Loucy (cell line): ENCODE results near the gene ZCCHC10.
"Not testable (repeated sequence)": the region's sequence is repeated elsewhere in the genome, so short reads cannot be mapped to it uniquely, and the experiment has no call there.

Source experiments
- H2AFZ ChIP-seq: fragments of 200-600 bp; sonication (generic); 2 replicates; pipeline ENCODE4 v1.6.0; 2016; ENCODE audit warnings: antibody characterized with exemption, mild to moderate bottlenecking, low read length, moderate library complexity
- H3F3A ChIP-seq: fragments of 200-600 bp; 2 replicates; pipeline ENCODE4 v1.6.0; 2016; ENCODE audit warnings: antibody characterized with exemption, low read depth, mild to moderate bottlenecking
- H3K27me3 ChIP-seq: fragments of 200-600 bp; sonication (generic); 2 replicates; pipeline ENCODE4 v1.6.1; 2014; ENCODE audit warnings: low read length, mild to moderate bottlenecking; ENCODE audit not compliant: insufficient read depth, poor library complexity, severe bottlenecking
- H3K36me3 ChIP-seq: fragments of 200-600 bp; sonication (generic); 2 replicates; pipeline ENCODE4 v1.6.1; 2016; ENCODE audit warnings: low read length; ENCODE audit not compliant: insufficient read depth
- H3K4me1 ChIP-seq: fragments of 200-600 bp; sonication (generic); 2 replicates; pipeline ENCODE4 v1.5.1; 2014; ENCODE audit warnings: low read length, mild to moderate bottlenecking; ENCODE audit not compliant: insufficient read depth, poor library complexity, severe bottlenecking
- H3K4me2 ChIP-seq: fragments of 200-600 bp; sonication (generic); 2 replicates; pipeline ENCODE4 v1.6.0; 2014; ENCODE audit warnings: antibody characterized with exemption, low read length, low read depth, mild to moderate bottlenecking; ENCODE audit not compliant: poor library complexity, severe bottlenecking
- H3K4me3 ChIP-seq: fragments of 200-600 bp; sonication (generic); 2 replicates; pipeline ENCODE4 v1.5.1; 2014; ENCODE audit warnings: low read length, mild to moderate bottlenecking, mixed read lengths; ENCODE audit not compliant: poor library complexity, severe bottlenecking
- H3K79me2 ChIP-seq: fragments of 200-600 bp; sonication (generic); 2 replicates; pipeline ENCODE4 v1.6.1; 2014; ENCODE audit warnings: low read length; ENCODE audit not compliant: insufficient read depth
- H3K9ac ChIP-seq: fragments of 200-600 bp; sonication (generic); 2 replicates; pipeline ENCODE4 v1.6.0; 2014; ENCODE audit warnings: mild to moderate bottlenecking, low read depth, low read length, moderate library complexity; ENCODE audit not compliant: poor library complexity, severe bottlenecking
- H3K9me2 ChIP-seq: fragments of 200-600 bp; sonication (generic); replicated peaks from 2 replicates; pipeline ENCODE4 v1.6.1; 2016; ENCODE audit warnings: low read depth, low read length, mixed read lengths
- H3K9me3 ChIP-seq: fragments of 200-600 bp; sonication (generic); 2 replicates; pipeline ENCODE4 v1.6.1; 2014; ENCODE audit warnings: mild to moderate bottlenecking, antibody characterized with exemption, low read length, low read depth; ENCODE audit not compliant: insufficient read depth
- H4K20me1 ChIP-seq: fragments of 200-600 bp; sonication (generic); 2 replicates; pipeline ENCODE4 v1.6.0; 2014; ENCODE audit warnings: antibody characterized with exemption, low read length, mild to moderate bottlenecking; ENCODE audit not compliant: insufficient read depth, poor library complexity, severe bottlenecking
- CTCF ChIP-seq: fragments of 200-600 bp; sonication (generic); conservative IDR thresholded peaks from 2 replicates; pipeline ENCODE4 v1.5.1; 2014; ENCODE audit warnings: mild to moderate bottlenecking, antibody characterized with exemption, low read length
- EZH2phosphoT487 ChIP-seq: fragments of 200-600 bp; IDR thresholded peaks from 2 replicates; pipeline ENCODE4 v1.6.1; 2018; ENCODE audit warnings: antibody characterized with exemption, mild to moderate bottlenecking, moderate library complexity, borderline replicate concordance

The ZCCHC10 gene

GRCh38 chr5:132963171-132964104 is 62.9 kb downstream of the ZCCHC10 start, which contains the start of gene AFF4:
TSS of gene AFF4 (minus strand) at chr5:132963634. CDS start at chr5:132937189, 26,445 bp downstream.
- H2AFZ ChIP-seq: peak within 1 kb of the TSS; percentile 91
- TF ChIP-seq EZH2phosphoT487: no peak
- no peak for TF ChIP-seq CTCF
- no peaks in the 10 kb centered on the region for H3F3A ChIP-seq
- H3K9me2 ChIP-seq: no peaks in the 10 kb centered on the region
- peak within 1 kb of the TSS; percentile 90 for H3K9ac ChIP-seq
- H3K36me3 ChIP-seq: no peaks in the 10 kb centered on the region
- peak within 1 kb of the TSS; percentile 83 for H3K4me3 ChIP-seq
- peaks cover 43% of the 10 kb centered on the region for H3K79me2 ChIP-seq
- H3K4me1 ChIP-seq: peaks cover 14% of the 10 kb centered on the region
- no peaks in the 10 kb centered on the region for H3K9me3 ChIP-seq
- H4K20me1 ChIP-seq: peaks cover 16% of the 10 kb centered on the region
- peak within 1 kb of the TSS; percentile 88 for H3K4me2 ChIP-seq
- H3K27me3 ChIP-seq: no peaks in the 10 kb centered on the region

- Histone ChIP-seq H3K9ac (peak overlapping the region; percentile 90), H3K4me1 (peaks cover 14% of the 10 kb centered on the region), H2AFZ (peak overlapping the region; percentile 91; the same call in 1 of the 2 replicates), H3K27me3 (no peaks in the 10 kb centered on the region), H3K4me2 (peak overlapping the region; percentile 88), H3K4me3 (peak overlapping the region; percentile 83), H3K36me3 (no peaks in the 10 kb centered on the region), H3K79me2 (peaks cover 50% of the 10 kb centered on the region), H3F3A (no peaks in the 10 kb centered on the region), H3K9me3 (no peaks in the 10 kb centered on the region), H4K20me1 (peaks cover 21% of the 10 kb centered on the region), H3K9me2 (no peaks in the 10 kb centered on the region)
- no peak for TF ChIP-seq EZH2phosphoT487
- no peak for TF ChIP-seq CTCF
Measured at GRCh38 chr5:132962429-132963021, 63.8 kb downstream of the ZCCHC10 start.

- Histone ChIP-seq H3K36me3 (no peaks in the 10 kb centered on the region), H4K20me1 (peaks cover 21% of the 10 kb centered on the region), H3K4me2 (peak overlapping the region; percentile 88), H3K4me1 (peaks cover 14% of the 10 kb centered on the region), H3K9me3 (no peaks in the 10 kb centered on the region), H2AFZ (no peak overlapping the region), H3F3A (no peaks in the 10 kb centered on the region), H3K9ac (peak overlapping the region; percentile 90), H3K27me3 (no peaks in the 10 kb centered on the region), H3K79me2 (peaks cover 50% of the 10 kb centered on the region), H3K9me2 (no peaks in the 10 kb centered on the region), H3K4me3 (peak overlapping the region; percentile 83)
- no peak for TF ChIP-seq EZH2phosphoT487
- no peak for TF ChIP-seq CTCF
Measured at GRCh38 chr5:132961887-132962286, 64.5 kb downstream of the ZCCHC10 start.

GRCh38 chr5:132961123-132961815 is 65.1 kb downstream of the ZCCHC10 start:
- Histone ChIP-seq H3K4me1 (peaks cover 14% of the 10 kb centered on the region), H3K79me2 (peaks cover 50% of the 10 kb centered on the region), H3K4me2 (peak overlapping the region; percentile 88), H3K4me3 (peak overlapping the region; percentile 83), H4K20me1 (peaks cover 21% of the 10 kb centered on the region), H3K9ac (peak overlapping the region; percentile 90)
- H3K27me3 ChIP-seq, H3K9me3 ChIP-seq, H3K9me2 ChIP-seq, H3K36me3 ChIP-seq, H2AFZ ChIP-seq, H3F3A ChIP-seq: not testable (repeated sequence)
